Skeletal muscle cell (primary cell): ENCODE results near the gene MXRA8.

ENCODE experiments used
- DNase-seq: peaks from one replicate; pipeline ENCODE4 v3.0.0-alpha.2; 2010; ENCODE audit warnings: low read depth
- H3K4me3 ChIP-seq: 2 replicates; pipeline ENCODE4 v1.5.1; 2011; ENCODE audit warnings: low read depth, mild to moderate bottlenecking, control low read depth, low read length, moderate library complexity

The MXRA8 gene

GRCh38 chr1:1353389-1354151 lies 4.8 kb downstream of the MXRA8 start:
- H3K4me3 ChIP-seq, result no peak overlapping the region
- no peak for DNase-seq

GRCh38 chr1:1352786-1353388 lies 5.5 kb downstream of the MXRA8 start:
- DNase-seq, result no peak
- no peak overlapping the region for H3K4me3 ChIP-seq

GRCh38 chr1:1351511-1352427 lies 6.6 kb downstream of the MXRA8 start:
- peak overlapping the region; percentile 7 for H3K4me3 ChIP-seq
- DNase-seq, result no peak

- no peak for DNase-seq
- H3K4me3 ChIP-seq, result peak within 1 kb of the TSS; percentile 72
These were observed 8.9 kb downstream of the MXRA8 start, which contains the start of gene DVL1 for GRCh38 chr1:1349256-1350012. DVL1 (minus strand) TSS chr1:1349418; CDS start chr1:1349065, 353 bp downstream.

GRCh38 chr1:1348420-1349255 lies 9.7 kb downstream of the MXRA8 start:
- no peak for DNase-seq
- H3K4me3 ChIP-seq, result peak overlapping the region; percentile 72

GRCh38 chr1:1347663-1348419 lies 10.5 kb downstream of the MXRA8 start:
- peak overlapping the region; percentile 72 for H3K4me3 ChIP-seq
- DNase-seq, result no peak

- peak overlapping the region; percentile 72 for H3K4me3 ChIP-seq
- DNase-seq, result no peak
These were observed 11.2 kb downstream of the MXRA8 start for GRCh38 chr1:1347026-1347595.

GRCh38 chr1:1346501-1346890 lies 11.9 kb downstream of the MXRA8 start:
- DNase-seq, result no peak
- H3K4me3 ChIP-seq, result no peak overlapping the region

- H3K4me3 ChIP-seq, result no peak overlapping the region
- no peak for DNase-seq
These were observed 12.4 kb downstream of the MXRA8 start for GRCh38 chr1:1345860-1346500.

GRCh38 chr1:1345384-1345783 lies 13.0 kb downstream of the MXRA8 start:
- H3K4me3 ChIP-seq, result no peak overlapping the region
- no peak for DNase-seq

- H3K4me3 ChIP-seq, result no peak overlapping the region
- no peak for DNase-seq
These were observed 13.5 kb downstream of the MXRA8 start for GRCh38 chr1:1344655-1345361.

- DNase-seq, result no peak
- no peak overlapping the region for H3K4me3 ChIP-seq
These were observed 14.4 kb downstream of the MXRA8 start for GRCh38 chr1:1343811-1344421.

GRCh38 chr1:1342584-1343115 lies 15.7 kb downstream of the MXRA8 start:
- DNase-seq, result no peak
- H3K4me3 ChIP-seq, result no peak overlapping the region

GRCh38 chr1:1342061-1342562 lies 16.2 kb downstream of the MXRA8 start:
- no peak overlapping the region for H3K4me3 ChIP-seq
- DNase-seq, result no peak

- DNase-seq, result no peak
These were observed 16.8 kb downstream of the MXRA8 start for GRCh38 chr1:1341549-1342021.

More at GRCh38 chr1:1341549-1342021, 16.8 kb downstream of the MXRA8 start:
- H3K4me3 ChIP-seq, result no peak overlapping the region
